ENCODE measurements around the gene CNOT6.
"Not testable (repeated sequence)": the region's sequence is repeated elsewhere in the genome, so short reads cannot be mapped to it uniquely, and the experiment has no call there.

The CNOT6 gene

DNA sequence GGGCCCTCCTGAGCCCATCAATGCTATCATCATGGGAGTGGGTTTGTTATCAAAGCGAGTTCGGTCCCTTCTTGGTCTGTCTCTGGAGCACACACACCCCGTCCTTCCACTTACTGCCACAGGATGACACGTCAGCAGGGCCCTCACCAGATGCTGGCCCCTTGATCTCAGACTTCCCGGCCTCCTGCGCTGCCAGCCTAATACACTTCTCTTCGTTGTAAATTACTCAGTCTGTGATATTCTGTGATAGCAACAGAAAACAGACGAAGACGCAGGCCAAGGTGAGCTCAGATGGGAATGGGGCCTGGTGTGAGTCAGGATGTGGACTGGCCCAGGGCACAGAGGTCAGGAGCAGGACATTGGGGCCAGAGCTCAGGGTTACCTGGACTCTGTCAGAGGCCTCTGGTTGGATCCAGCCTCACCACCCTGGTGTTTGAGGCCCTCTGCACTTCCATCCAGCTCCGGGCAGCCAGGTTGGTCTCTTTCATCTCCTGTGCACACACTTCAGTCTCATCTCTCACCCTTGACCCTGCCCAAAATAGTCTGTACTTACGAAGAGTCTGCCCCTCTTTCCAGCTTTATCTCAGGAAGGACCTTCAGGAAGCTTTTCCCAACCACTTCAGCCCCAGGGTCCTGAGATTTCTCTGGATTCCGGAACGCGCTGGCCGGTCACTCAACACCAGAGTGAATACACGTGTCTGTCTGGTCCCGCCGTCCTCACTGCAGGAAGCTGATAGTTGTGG is 26.0 kb upstream of the CNOT6 start:
- Mint-ChIP-seq H3K4me1 (ENCODE audit: low read depth) (no peaks in the 10 kb centered on the region), H3K27me3 (no peaks in the 10 kb centered on the region), H3K27ac (no peak overlapping the region), H3K4me3 (no peak overlapping the region), H3K36me3 (ENCODE audit: low read depth) (no peaks in the 10 kb centered on the region), H3K9me3 (no peaks in the 10 kb centered on the region)

DNA sequence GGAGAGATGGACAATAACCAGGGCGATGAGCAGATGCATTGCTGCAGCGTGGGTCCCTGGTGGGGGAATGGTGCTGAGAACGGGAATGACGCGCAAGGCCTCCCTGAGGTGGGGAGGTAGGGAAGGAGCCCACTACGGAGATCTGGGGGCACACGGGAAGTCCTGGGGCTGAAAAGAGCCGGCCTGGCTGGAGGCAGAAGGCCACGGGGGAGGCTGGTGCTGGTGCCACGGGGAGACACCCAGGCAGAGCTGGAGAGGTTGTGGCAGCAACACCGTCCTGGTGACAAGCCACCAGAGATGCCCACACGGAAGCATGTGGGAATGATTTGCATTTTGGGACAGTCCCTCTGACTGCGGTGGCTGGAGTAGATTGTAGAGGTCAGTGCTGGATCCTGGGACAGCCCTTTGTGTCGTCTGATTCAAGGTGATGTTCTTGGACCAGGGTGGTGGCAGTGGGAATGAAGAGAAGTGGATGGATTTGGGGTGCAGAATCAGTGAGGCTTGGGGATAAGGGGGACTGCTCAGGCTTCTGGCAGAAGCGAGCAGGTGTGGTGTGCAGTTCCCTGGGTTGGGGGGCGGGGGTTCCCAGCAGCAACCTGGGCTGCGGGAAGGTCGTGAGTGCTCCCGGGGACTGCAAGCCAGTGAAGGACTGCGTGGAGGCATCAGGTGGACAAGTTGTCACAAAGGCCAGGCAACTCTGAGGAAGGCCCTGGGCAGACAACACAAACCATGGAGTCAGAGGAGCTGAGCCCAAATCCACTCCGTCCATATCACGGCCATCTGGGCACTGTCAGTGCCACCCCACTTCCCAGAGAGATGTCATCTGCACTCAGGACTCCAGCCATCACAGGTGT is 25.2 kb upstream of the CNOT6 start:
- H3K36me3 Mint-ChIP-seq (ENCODE audit: low read depth): no peaks in the 10 kb centered on the region
- no peak overlapping the region for H3K4me3 Mint-ChIP-seq
- no peaks in the 10 kb centered on the region for H3K27me3 Mint-ChIP-seq
- no peak overlapping the region for H3K27ac Mint-ChIP-seq
- H3K9me3 Mint-ChIP-seq: no peaks in the 10 kb centered on the region
- no peaks in the 10 kb centered on the region for H3K4me1 Mint-ChIP-seq (ENCODE audit: low read depth)

DNA sequence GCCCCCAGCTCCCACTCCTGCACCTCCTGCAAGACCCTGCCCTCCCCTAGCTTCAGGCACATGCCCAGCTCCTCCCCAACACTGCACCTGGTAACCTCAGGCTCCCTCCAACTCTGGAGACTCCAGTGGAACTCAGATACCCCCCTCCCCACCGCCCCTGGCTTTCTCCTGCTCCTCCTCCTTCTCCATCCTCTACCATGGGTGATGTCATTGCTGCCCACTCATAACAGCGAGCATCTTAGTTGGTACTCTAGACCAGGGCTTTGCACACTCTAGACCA is 24.7 kb upstream of the CNOT6 start:
- Mint-ChIP-seq H3K4me3 (no peak overlapping the region), H3K27ac (no peak overlapping the region), H3K27me3 (no peaks in the 10 kb centered on the region), H3K36me3 (ENCODE audit: low read depth) (no peaks in the 10 kb centered on the region), H3K4me1 (ENCODE audit: low read depth) (no peaks in the 10 kb centered on the region), H3K9me3 (no peaks in the 10 kb centered on the region)

DNA sequence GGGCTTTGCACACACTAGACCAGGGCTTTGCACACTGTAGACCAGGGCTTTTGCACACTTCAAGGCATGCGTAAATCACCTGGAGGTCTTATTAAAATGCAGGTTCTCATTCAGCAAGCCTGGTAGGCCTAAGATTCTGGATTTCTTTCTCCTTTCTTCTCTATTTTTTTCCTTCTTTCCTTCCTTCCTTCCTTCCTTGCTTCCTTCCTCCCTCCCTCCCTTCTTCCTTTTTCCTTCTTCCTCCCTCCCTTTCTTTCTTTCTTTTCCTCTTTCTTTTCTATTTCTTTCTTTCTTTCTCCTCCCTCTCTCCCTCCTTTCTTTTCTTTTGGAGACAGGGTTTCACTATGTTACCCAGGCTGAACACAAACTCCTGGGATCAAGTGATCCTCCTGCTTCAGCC is 24.3 kb upstream of the CNOT6 start:
- no peaks in the 10 kb centered on the region for H3K36me3 Mint-ChIP-seq (ENCODE audit: low read depth)
- H3K27ac Mint-ChIP-seq: peak overlapping the region; percentile 58
- no peaks in the 10 kb centered on the region for H3K27me3 Mint-ChIP-seq
- H3K4me1 Mint-ChIP-seq (ENCODE audit: low read depth): no peaks in the 10 kb centered on the region
- no peak overlapping the region for H3K4me3 Mint-ChIP-seq
- H3K9me3 Mint-ChIP-seq: no peaks in the 10 kb centered on the region

DNA sequence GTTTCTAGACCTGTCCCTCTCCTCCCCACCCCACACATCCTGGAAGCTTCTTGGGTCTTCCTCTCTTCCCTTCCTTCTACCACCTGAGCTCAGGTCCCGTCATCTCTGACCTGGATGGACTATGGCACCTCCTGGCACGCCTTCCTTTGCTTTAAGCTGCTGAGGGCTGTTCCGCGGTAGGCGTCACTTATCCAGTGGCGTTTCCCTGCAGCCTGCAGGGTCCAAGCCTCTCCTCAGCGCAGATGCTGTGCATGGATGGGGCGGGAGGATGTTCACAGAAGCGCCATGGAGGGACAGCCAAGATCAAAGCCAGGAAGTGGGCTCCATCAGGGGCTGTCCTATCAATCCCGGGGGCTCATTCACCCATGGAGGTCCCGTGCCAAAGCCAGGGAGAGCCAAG is 23.8 kb upstream of the CNOT6 start:
- Mint-ChIP-seq H3K9me3 (no peaks in the 10 kb centered on the region), H3K27me3 (no peaks in the 10 kb centered on the region), H3K27ac (no peak overlapping the region), H3K4me1 (ENCODE audit: low read depth) (no peaks in the 10 kb centered on the region), H3K4me3 (no peak overlapping the region), H3K36me3 (ENCODE audit: low read depth) (no peaks in the 10 kb centered on the region)

DNA sequence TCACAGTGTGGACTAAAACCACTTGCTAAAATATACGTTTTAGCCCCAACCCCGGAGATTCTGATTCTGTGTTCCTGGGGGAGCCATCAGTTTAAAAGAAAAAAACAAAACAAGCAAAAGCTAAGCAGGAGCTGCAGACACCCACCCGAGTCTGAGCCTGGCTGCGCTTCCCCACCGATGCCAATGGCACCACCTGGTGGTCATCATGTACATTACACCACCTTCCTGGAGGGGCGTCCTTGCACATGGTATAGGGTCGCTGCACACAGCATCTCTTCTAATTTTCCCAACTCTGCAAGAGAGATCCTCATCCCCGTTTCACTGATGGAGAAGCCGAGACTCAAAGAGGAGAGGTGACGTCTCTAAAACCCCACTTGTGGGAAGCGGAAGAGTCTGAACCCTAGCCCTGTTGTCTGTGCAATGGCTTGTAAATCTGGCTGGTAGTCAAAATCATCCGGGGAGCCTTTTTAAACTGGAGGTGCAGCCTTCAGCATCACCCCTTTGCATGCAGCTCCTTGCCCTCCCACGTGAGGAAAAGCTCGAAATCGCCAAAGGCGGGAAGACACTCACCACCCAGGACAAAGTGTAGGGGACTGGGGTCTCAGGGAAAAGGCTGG is 23.1 kb upstream of the CNOT6 start:
- Mint-ChIP-seq H3K4me1 (ENCODE audit: low read depth) (no peaks in the 10 kb centered on the region), H3K36me3 (ENCODE audit: low read depth) (no peaks in the 10 kb centered on the region), H3K9me3 (no peaks in the 10 kb centered on the region), H3K27me3 (no peaks in the 10 kb centered on the region), H3K4me3 (no peak overlapping the region), H3K27ac (no peak overlapping the region)

DNA sequence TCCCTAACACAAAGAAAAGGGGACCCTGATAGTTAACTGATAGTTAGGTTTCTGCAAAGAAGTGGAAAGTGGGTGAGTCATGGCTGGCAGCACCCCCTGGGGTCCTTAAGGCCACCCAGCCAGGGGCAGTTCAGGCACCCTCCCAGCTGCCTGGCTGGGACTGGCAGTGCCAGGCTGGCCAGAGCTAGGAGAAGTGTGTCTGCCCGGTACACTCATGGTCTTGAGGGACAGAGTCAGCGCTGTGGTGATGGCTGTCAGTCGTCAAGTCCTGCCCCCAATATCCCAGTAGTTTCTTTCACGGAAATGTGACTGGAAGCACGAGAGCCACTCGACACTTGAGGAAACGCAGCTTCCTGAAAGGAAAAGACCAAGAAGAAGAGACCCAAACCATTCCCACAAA is 22.3 kb upstream of the CNOT6 start:
- H3K36me3 Mint-ChIP-seq (ENCODE audit: low read depth): no peaks in the 10 kb centered on the region
- no peak overlapping the region for H3K4me3 Mint-ChIP-seq
- H3K27me3 Mint-ChIP-seq: no peaks in the 10 kb centered on the region
- H3K27ac Mint-ChIP-seq: no peak overlapping the region
- no peaks in the 10 kb centered on the region for H3K9me3 Mint-ChIP-seq
- no peaks in the 10 kb centered on the region for H3K4me1 Mint-ChIP-seq (ENCODE audit: low read depth)

DNA sequence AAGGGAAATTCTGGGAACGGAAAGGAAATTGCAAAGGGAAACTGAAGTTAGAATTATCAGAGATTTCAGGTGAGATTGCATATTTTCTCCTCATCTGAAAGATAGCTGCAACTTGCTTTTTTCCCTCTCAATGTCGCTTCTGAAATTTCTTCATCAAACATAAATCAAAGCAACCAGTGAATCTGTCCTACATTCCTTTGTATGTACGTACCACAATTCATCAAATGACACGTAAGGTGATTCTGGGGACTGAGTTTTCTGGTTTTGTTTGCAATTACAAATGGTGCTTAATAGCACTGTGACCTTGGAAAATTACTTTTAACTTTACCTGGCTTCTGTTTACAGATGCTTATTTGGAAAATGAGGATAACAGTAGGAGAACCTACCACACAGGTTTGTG is 21.9 kb upstream of the CNOT6 start:
- Mint-ChIP-seq H3K27me3 (no peaks in the 10 kb centered on the region), H3K27ac (no peak overlapping the region), H3K9me3 (no peaks in the 10 kb centered on the region), H3K36me3 (ENCODE audit: low read depth) (no peaks in the 10 kb centered on the region), H3K4me1 (ENCODE audit: low read depth) (no peaks in the 10 kb centered on the region), H3K4me3 (no peak overlapping the region)

DNA sequence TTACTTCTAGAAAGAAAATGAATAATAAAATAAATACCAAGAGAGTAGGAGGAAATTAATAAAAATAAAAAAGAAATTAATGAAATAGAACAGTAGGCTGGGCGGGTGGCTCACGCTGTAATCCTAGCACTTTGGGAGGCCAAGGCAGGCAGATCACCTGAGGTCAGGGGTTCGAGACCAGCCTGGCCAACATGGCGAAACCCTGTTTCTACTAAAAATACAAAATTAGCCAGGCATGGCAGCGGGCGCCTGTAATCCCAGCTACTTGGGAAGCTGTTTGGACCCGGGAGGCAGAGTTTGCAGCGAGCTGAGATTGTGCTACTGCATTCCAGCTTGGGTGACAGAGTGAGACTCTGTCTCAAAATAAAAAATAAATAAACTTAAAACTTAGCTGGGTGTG is 20.8 kb upstream of the CNOT6 start:
- H3K4me1 Mint-ChIP-seq (ENCODE audit: low read depth); H3K36me3 Mint-ChIP-seq (ENCODE audit: low read depth); H3K27ac Mint-ChIP-seq; H3K27me3 Mint-ChIP-seq; H3K4me3 Mint-ChIP-seq; H3K9me3 Mint-ChIP-seq: not testable (repeated sequence)

DNA sequence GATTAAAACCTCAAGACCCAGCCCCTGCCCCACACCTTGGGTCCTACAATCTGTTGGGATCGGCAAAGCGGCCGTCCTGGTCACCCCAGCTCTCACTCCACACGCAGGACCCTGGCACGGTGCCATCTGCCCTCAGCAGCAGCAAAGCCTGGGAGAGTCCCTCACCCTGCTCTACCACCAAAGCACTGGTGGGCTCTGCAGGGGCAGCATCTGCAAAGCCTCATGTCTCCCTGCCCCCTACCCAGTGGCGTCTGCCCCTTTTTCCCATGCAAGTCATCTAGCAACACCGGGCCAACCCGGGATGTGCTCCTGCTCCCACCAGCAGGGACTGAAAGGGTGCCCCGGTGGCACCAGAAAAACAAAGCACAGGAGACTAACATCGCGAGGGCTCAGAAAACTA is 19.6 kb upstream of the CNOT6 start:
- Mint-ChIP-seq H3K27ac (no peak overlapping the region), H3K4me3 (no peak overlapping the region), H3K4me1 (ENCODE audit: low read depth) (no peaks in the 10 kb centered on the region), H3K27me3 (no peaks in the 10 kb centered on the region), H3K9me3 (no peaks in the 10 kb centered on the region), H3K36me3 (ENCODE audit: low read depth) (no peaks in the 10 kb centered on the region)

DNA sequence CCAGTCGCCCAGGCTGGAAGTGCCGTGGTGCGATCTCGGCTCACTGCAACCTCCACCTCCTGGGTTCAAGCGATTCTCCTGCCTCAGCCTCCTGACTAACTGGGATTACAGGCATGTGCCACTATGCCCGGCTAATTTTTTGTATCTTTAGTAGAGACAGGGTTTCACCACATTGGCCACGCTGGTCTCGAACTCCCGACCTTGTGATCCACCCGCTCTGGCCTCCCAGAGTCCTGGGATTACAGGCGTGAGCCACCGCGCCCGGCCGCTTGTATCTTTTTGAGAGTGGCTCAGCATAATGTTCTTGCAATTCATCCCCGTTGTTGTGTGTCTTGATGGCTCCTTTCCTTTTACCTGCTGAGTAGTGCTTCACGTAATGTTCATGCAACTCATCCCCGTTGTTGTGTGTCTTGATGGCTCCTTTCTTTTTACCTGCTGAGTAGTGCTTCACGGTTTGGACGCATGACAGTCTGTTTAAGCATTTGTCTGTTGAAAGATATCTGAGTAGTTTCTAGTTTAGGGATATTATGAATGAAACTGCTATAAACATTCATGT is 18.1 kb upstream of the CNOT6 start:
- not testable (repeated sequence) for H3K4me1 Mint-ChIP-seq (ENCODE audit: low read depth); H3K27me3 Mint-ChIP-seq; H3K4me3 Mint-ChIP-seq; H3K27ac Mint-ChIP-seq; H3K9me3 Mint-ChIP-seq; H3K36me3 Mint-ChIP-seq (ENCODE audit: low read depth)

DNA sequence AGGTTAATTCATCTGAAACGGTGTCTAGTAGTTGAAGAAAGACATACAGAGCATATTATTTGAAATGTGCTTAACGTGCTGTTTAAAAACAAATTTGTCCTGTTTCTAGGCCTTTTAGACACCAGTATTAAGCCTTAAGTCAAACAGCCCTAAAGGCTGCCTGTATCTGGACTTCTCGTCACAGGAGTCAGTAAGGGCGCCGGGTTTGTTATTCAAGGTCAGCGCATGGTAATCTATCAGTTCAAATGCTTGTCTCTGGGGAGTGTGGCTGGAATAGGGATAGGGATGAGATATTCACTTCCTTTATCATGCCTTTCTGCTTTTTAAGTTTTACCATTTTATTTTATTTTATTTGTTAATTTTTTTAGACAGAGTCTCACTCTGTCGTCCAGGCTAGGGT is 9.4 kb upstream of the CNOT6 start:
- H3K4me1 Mint-ChIP-seq (ENCODE audit: low read depth): no peaks in the 10 kb centered on the region
- no peak overlapping the region for H3K4me3 Mint-ChIP-seq

DNA sequence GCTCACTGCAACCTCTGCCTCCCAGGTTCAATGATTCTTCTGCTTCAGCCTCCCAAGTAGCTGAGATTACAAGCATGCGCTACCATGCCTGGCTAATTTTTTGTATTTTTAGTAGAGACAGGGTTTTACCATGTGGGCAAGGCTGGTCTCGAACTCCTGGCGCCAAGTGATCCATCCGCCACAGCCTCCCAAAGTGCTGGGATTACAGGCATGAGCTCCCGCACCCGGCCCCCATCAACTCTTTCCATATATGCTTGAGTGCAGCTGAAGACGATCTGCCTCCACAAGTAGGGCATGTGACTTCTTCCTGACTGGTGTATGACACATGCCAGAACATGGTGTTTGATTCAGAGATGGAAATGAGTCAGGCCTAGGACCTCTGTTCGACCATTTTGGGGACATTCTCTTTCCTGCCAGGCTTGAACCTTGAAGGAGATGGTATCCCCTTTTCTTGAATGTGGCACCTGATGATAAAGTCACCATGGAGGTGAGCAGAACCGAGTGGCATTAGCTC is 7.5 kb upstream of the CNOT6 start:
- Mint-ChIP-seq H3K36me3 (ENCODE audit: low read depth) (no peaks in the 10 kb centered on the region), H3K4me3 (no peak overlapping the region), H3K27ac (no peak overlapping the region), H3K9me3 (no peaks in the 10 kb centered on the region), H3K4me1 (ENCODE audit: low read depth) (no peaks in the 10 kb centered on the region), H3K27me3 (no peaks in the 10 kb centered on the region)

More for the DNA sequence above, 9.4 kb upstream of the CNOT6 start:
- Mint-ChIP-seq H3K27me3 (no peaks in the 10 kb centered on the region), H3K9me3 (no peaks in the 10 kb centered on the region), H3K36me3 (ENCODE audit: low read depth) (no peaks in the 10 kb centered on the region), H3K27ac (no peak overlapping the region)

DNA sequence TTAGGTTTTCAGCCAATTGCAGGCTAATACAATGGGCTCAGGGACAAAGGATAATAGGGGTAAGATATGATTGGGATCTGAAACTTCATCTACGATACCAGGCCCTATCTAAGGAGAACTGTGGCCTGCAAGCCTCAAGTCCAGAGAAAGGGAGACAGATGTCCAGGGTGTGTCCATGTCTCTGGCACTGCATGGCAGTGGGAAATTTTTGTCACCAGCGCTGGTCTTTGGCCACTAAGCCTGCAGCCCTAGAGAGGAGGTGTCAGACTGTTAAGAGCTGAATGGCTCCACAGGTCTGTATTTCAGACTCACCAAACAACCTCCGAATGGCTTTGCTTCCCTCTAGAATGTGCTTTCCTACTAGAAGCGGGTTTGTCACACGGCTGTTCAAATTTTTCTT is 6.6 kb upstream of the CNOT6 start:
- H3K36me3 Mint-ChIP-seq (ENCODE audit: low read depth): no peaks in the 10 kb centered on the region
- H3K27ac Mint-ChIP-seq: no peak overlapping the region
- H3K9me3 Mint-ChIP-seq: no peaks in the 10 kb centered on the region
- no peak overlapping the region for H3K4me3 Mint-ChIP-seq
- H3K4me1 Mint-ChIP-seq (ENCODE audit: low read depth): peaks cover 2% of the 10 kb centered on the region
- H3K27me3 Mint-ChIP-seq: no peaks in the 10 kb centered on the region

DNA sequence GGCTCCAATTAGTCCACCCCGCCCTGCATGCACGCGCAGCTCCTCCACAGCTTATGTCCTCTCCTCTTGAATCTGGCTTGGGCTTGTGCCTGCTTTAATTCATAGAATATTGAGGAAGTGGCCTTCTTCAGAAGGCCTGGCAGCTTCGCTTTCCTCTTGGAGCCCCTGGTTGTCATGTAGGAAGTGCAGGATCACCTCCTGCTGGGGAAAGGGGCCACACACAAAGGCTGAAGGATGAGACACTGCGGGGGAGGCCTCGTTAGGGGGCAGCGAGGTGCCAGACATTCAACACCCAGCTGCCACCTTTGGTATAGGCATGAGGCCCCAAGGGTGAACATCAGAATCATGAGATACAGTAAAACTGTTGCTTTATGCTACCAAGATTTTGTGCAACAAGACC is 2.7 kb upstream of the CNOT6 start:
- Mint-ChIP-seq H3K4me1 (ENCODE audit: low read depth) (peaks cover 26% of the 10 kb centered on the region), H3K4me3 (no peak overlapping the region), H3K9me3 (no peaks in the 10 kb centered on the region), H3K27ac (no peak overlapping the region), H3K27me3 (no peaks in the 10 kb centered on the region), H3K36me3 (ENCODE audit: low read depth) (peaks cover 9% of the 10 kb centered on the region)

Data from stimulated activated naive CD8-positive, alpha-beta T cell treated with anti-CD3 and anti-CD28 coated beads, Interleukin-15, Interleukin-2, amounts not matched to agents 100 ng/mL and 50 ng/mL, for 24 hours (primary cell).